GM12892 (cell line): ENCODE data around the gene MINDY3.
"Not testable (repeated sequence)": the region's sequence is repeated elsewhere in the genome, so short reads cannot be mapped to it uniquely, and the experiment has no call there.

Experiments
- POLR2A ChIP-seq: IDR thresholded peaks from 2 replicates; pipeline ENCODE4 v1.6.1; 2011; ENCODE audit warnings: low read depth, low read length, control low read depth
- POLR2AphosphoS5 ChIP-seq: IDR thresholded peaks from 2 replicates; pipeline ENCODE4 v1.6.1; 2011; ENCODE audit warnings: low read depth, low read length, control low read depth

GRCh38 chr10:15876274-15876673 is 16.0 kb upstream of the MINDY3 start:
- not testable (repeated sequence) for TF ChIP-seq POLR2A, POLR2AphosphoS5
